ENCODE data around the gene AFAP1L2.

Gene AFAP1L2

DNA sequence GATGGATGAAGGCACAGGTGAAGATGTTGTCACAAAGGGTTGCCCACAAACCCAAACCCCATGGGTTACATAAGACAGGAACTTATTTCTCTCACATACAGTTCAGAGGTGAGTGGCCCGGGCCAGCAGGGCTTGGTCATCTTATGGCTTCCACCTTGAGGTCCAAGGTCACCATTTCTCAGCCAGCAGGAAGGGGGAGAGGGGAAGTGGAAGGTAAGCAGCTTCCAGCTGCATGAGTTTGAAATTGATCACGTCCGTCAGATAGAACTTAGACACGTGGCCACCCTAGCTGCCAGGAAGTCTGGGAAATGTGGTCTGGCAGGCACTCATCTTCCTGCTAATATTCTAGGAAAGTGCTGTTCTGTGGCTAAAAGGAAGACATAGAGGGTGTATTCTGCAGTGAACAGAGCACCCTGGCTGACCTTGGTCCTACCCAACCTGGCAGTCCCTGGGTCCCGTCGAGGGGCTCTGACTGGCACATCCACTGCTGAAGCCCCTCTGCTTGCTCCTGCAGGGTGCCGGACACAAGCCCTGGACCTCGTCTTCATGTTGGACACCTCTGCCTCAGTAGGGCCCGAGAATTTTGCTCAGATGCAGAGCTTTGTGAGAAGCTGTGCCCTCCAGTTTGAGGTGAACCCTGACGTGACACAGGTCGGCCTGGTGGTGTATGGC is 115.7 kb downstream of the AFAP1L2 start:
- no peak for DNase-seq (ENCODE audit: low read depth in 2 of 2)

- no peak for DNase-seq (ENCODE audit: low read depth in 2 of 2)
Measured at GRCh38 chr10:114286921-114287320, 117.4 kb downstream of the AFAP1L2 start.

- DNase-seq (ENCODE audit: low read depth in 2 of 2): no peak
Measured at GRCh38 chr10:114285961-114286441, 118.3 kb downstream of the AFAP1L2 start.

DNA sequence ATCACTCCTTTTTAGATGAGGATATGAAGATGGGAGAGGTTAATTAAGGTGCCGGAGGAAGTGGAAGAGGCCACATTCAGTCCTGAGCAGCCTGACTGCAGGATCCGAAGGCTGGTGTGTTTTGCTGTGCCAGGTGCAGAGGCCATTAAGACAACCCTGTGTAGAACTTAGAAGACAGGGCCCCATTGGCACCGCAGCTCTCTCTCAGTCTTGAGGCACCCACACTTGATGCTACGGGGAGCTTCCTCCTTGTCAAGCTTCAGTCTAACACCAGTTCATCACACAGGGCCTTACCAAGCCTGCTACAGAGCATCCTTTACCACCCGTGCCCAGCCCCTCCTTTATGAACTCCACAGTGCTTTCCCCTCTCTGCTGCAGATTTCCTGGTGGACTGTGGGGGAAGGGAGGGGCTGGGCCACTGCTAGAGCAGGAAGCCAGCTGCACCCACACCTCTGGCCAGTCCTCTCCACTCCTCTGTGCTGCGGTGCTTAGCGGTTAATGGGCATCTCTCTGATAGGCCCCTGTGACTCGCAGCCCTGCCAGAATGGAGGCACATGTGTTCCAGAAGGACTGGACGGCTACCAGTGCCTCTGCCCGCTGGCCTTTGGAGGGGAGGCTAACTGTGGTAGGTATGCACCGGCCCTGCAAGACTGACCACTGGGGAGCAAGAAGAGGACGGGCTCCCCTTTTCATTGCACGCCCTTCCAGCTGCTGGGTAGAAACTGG is 119.8 kb downstream of the AFAP1L2 start:
- DNase-seq (ENCODE audit: low read depth in 2 of 2): no peak

- no peak for DNase-seq (ENCODE audit: low read depth in 2 of 2)
Measured at GRCh38 chr10:114283535-114284234, 120.6 kb downstream of the AFAP1L2 start.

DNA sequence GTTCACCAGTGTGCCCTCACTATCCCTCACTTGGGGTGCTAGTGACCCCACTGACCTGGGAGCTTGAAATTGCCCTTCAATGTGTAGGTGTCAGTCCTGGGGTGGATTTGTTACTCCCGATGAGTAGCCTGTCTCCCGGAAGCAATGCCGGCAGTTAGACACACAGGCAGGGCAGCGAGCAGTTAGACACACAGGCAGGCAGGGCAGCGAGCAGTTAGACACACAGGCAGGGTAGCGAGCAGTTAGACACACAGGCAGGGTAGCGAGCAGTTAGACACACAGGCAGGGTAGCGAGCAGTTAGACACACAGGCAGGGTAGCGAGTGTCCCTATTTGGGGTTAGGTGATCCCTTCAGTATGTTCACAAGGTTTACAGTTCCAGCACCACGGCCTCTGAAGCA is 121.2 kb downstream of the AFAP1L2 start:
- DNase-seq (ENCODE audit: low read depth in 2 of 2): no peak

DNA sequence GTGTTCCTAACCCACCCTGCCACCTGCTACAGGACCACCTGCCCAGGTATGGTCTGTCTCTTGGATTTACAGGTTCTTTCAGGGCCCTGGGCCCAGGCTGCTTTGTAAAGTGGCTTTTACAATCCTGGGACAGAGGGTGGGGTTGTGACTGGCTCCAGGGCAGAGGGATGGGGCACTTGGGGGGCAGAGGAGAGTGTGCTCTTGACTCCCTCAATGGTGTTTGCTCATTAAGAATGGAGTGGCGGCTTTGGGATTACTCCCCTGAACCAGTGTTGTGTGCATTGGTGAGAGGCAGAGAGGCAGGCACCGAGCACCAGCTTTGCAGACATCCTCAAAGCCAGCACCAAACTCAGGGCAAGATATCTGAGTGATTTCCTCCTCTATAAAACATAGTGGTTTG is 121.8 kb downstream of the AFAP1L2 start:
- DNase-seq (ENCODE audit: low read depth in 2 of 2): no peak

DNA sequence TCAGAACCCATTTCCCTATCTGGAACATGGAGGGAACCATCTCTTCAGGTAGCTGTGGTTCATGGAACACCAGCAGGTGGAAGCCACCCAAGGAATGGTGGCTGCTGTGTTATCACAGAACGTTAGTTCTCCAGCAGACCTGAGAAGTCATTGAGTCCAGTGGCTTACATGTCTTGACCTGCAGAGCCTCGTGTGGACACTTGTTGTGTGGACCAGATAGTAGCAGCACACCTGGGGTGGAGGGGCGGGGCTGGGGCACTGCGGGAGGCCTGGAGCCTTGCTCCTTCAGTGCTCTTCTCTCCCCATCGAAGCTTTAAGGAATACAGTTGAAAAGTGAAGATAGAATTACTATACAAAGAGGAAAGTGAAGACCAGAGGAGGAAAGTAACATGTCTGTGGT is 122.8 kb downstream of the AFAP1L2 start:
- DNase-seq (ENCODE audit: low read depth in 2 of 2): no peak

DNA sequence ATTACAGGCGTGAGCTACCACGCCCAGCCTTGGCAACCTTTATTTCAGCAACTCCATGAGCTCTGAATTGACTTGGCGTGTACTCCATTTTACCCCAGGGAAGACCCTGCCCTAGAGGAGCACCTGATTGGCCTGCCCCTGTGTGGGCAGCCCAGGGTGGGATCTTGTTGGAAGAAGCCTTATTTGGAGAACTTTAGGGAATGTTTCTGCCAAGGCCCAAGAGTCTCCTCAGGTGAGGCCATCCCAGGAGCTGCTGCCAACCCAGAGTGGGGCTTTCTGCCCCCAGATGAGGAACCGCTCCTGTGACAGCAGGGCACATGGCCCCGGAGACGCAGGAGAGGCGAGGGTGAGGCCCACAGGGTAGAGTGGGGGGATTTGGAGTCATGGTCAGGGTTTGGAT is 123.3 kb downstream of the AFAP1L2 start:
- DNase-seq (ENCODE audit: low read depth in 2 of 2): no peak

GRCh38 chr10:114279901-114280644 is 124.2 kb downstream of the AFAP1L2 start:
- no peak for DNase-seq (ENCODE audit: low read depth in 2 of 2)

DNA sequence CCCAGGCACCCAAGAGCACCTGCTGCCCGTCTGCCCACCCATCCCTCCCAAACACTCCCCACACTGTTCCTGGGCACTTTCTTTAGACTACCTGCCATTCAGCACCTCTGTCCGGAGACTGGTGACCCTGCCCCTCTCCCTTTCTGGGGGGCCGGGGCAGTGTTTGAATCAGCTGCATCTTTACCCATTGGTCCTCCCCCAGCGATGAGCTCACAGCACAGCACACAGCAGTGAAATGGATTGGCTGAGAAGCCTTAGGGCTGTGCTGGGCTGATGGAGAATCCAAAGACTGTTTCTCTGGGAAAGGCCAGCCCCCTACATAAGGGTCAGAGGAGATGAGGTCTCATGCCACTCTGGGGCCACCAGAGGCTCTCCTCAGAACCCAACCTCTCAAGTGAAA is 125.0 kb downstream of the AFAP1L2 start:
- no peak for DNase-seq (ENCODE audit: low read depth in 2 of 2)

- no peak for DNase-seq (ENCODE audit: low read depth in 2 of 2)
Measured at GRCh38 chr10:114278884-114279191, 125.5 kb downstream of the AFAP1L2 start.

DNA sequence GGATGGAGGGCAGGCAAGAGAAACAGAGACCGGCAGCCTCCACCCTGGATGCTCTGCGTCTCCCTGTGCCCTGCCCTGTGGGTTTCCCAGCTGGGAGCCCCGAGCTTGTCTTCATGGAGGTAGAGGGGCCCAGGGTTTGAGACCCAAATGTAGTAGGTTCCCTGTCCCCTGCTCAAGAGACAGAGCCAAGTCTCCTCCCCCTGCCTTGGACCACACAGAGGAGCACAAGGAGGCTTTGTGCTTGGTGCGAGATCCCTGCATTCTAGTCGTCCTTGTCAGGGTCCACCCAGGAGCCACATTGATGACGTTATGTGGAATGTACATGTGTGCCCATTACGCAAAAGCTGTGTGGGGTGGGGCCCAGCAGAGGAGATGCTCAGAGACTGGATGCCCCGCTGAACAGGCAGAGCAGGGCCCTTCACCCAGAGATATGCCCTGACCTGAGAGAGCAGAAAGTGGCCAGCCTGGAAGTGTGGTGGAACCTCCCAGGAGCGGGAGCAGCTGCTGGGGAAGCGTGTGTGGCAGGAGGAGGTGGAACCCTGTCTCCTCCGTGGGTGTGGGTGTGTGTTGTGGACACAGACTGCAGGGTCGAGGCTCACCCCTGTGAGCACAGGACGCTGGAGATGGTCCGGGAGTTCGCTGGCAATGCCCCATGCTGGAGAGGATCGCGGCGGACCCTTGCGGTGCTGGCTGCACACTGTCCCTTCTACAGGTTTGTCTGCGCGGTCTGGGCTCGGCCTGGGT is 126.0 kb downstream of the AFAP1L2 start:
- no peak for DNase-seq (ENCODE audit: low read depth in 2 of 2)

- DNase-seq (ENCODE audit: low read depth in 2 of 2): no peak
Measured at GRCh38 chr10:114276671-114277070, 127.6 kb downstream of the AFAP1L2 start.

GRCh38 chr10:114276066-114276465 is 128.2 kb downstream of the AFAP1L2 start:
- DNase-seq (ENCODE audit: low read depth in 2 of 2): no peak

- DNase-seq (ENCODE audit: low read depth in 2 of 2): no peak
Measured at GRCh38 chr10:114274616-114275453, 129.5 kb downstream of the AFAP1L2 start.

GRCh38 chr10:114273910-114274309 is 130.4 kb downstream of the AFAP1L2 start:
- no peak for DNase-seq (ENCODE audit: low read depth in 2 of 2)

GRCh38 chr10:114272696-114273095 is 131.6 kb downstream of the AFAP1L2 start:
- DNase-seq (ENCODE audit: low read depth in 2 of 2): no peak

DNA sequence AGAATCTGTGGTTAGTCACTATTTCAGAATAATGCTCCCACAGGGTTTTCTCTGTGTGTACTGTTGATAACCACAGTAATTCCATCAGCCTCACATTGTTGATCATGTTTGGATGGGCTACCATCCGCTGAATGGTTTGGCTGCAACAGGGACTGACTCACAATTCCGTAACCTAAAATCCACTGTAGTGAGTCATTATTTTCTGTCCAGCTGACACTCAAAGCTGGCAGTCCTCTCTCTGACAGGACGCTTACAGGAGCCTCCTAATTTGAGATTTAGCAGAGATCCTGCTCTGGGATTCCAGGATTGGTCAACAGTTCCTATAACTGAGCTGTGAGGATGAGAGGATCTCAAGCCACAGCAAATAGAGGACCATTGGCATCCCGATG is 132.5 kb downstream of the AFAP1L2 start:
- no peak for DNase-seq (ENCODE audit: low read depth in 2 of 2)

GRCh38 chr10:114271075-114271778 is 133.1 kb downstream of the AFAP1L2 start:
- DNase-seq (ENCODE audit: low read depth in 2 of 2): no peak

Data from activated CD4-positive, alpha-beta T cell treated with anti-CD3 and anti-CD28 coated beads for 24 hours (primary cell).